GM23338 (cell line): Measurements from ENCODE around the gene FNDC3B. TPM values are rescaled to one million over a fixed set of nuclear protein-coding genes. Genes with fewer than 3 reads are reported as not detected.

Experiments used
- ATAC-seq: fragments of 200-7000 bp; cut with Tn5 transposase; 3 replicates; pipeline ENCODE4 v1.9.1; 2020
- DNase-seq: peaks from one replicate; pipeline ENCODE4 v3.0.0-alpha.2; 2015; ENCODE audit warnings: low spot score
- H2AFZ ChIP-seq: fragments of 200-600 bp; sonication (generic); 2 replicates; pipeline ENCODE4 v1.8.0; 2016; ENCODE audit warnings: antibody characterized with exemption, mild to moderate bottlenecking, moderate library complexity
- H3F3A ChIP-seq: fragments of 200-600 bp; sonication (generic); replicated peaks from 2 replicates; pipeline ENCODE4 v1.8.0; 2017; ENCODE audit warnings: antibody characterized with exemption, mixed run types, low read depth
- H3K27ac ChIP-seq: fragments of 200-600 bp; sonication (generic); 2 replicates; pipeline ENCODE4 v1.6.1; 2016; ENCODE audit warnings: low read depth
- H3K27me3 ChIP-seq: fragments of 200-600 bp; sonication (generic); 2 replicates; pipeline ENCODE4 v1.8.0; 2016; ENCODE audit warnings: mild to moderate bottlenecking, mixed run types, moderate library complexity; ENCODE audit not compliant: insufficient read depth
- H3K36me3 ChIP-seq: fragments of 200-600 bp; sonication (generic); 2 replicates; pipeline ENCODE4 v1.8.0; 2016; ENCODE audit warnings: mild to moderate bottlenecking; ENCODE audit not compliant: insufficient read depth
- H3K4me1 ChIP-seq: fragments of 200-600 bp; sonication (generic); 2 replicates; pipeline ENCODE4 v1.8.0; 2016; ENCODE audit warnings: mild to moderate bottlenecking, moderate library complexity; ENCODE audit not compliant: insufficient read depth
- H3K4me2 ChIP-seq: fragments of 200-600 bp; sonication (generic); 2 replicates; pipeline ENCODE4 v1.7.1; 2017; ENCODE audit warnings: mixed run types
- H3K4me3 ChIP-seq: fragments of 200-600 bp; sonication (generic); 2 replicates; pipeline ENCODE4 v1.6.1; 2016; ENCODE audit warnings: mixed run types
- H3K79me2 ChIP-seq: fragments of 200-600 bp; sonication (generic); replicated peaks from 2 replicates; pipeline ENCODE4 v1.8.0; 2017; ENCODE audit warnings: mild to moderate bottlenecking; ENCODE audit not compliant: insufficient read depth
- H3K9me2 ChIP-seq: fragments of 200-600 bp; sonication (generic); 2 replicates; pipeline ENCODE4 v1.8.0; 2017; ENCODE audit not compliant: insufficient read depth
- H4K20me1 ChIP-seq: fragments of 200-600 bp; sonication (generic); replicated peaks from 2 replicates; pipeline ENCODE4 v1.8.0; 2017; ENCODE audit warnings: mild to moderate bottlenecking; ENCODE audit not compliant: insufficient read depth
- H3K27ac Mint-ChIP-seq: 2 replicates; pipeline ENCODE4 v1.8.0; 2020; ENCODE audit warnings: inconsistent platforms, mild to moderate bottlenecking, moderate library complexity, mixed read lengths
- H3K27me3 Mint-ChIP-seq: 3 replicates; pipeline ENCODE4 v1.8.0; 2022; ENCODE audit warnings: low read depth, mild to moderate bottlenecking, moderate library complexity, mixed read lengths, inconsistent platforms; ENCODE audit not compliant: insufficient read depth, poor library complexity
- H3K36me3 Mint-ChIP-seq: 3 replicates; pipeline ENCODE4 v1.8.0; 2021; ENCODE audit warnings: low read depth, mild to moderate bottlenecking, inconsistent platforms, moderate library complexity, mixed read lengths
- H3K4me1 Mint-ChIP-seq: 3 replicates; pipeline ENCODE4 v1.8.0; 2020; ENCODE audit warnings: mild to moderate bottlenecking, inconsistent platforms, mixed read lengths
- H3K4me3 Mint-ChIP-seq: 3 replicates; pipeline ENCODE4 v1.8.0; 2021; ENCODE audit warnings: moderate library complexity, mild to moderate bottlenecking, inconsistent platforms, mixed read lengths
- H3K9me3 Mint-ChIP-seq: 3 replicates; pipeline ENCODE4 v1.8.0; 2020; ENCODE audit warnings: moderate library complexity, mild to moderate bottlenecking, inconsistent platforms, mixed read lengths
- CREB1 ChIP-seq: fragments of 250-450 bp; sonication (Bioruptor Pico); IDR thresholded peaks from 2 replicates; pipeline ENCODE4 v1.5.0; 2020; ENCODE audit warnings: low read depth, mild to moderate bottlenecking, moderate library complexity
- CTCF ChIP-seq, 2 experiments: fragments of 200-600 bp in 1 of 2; sonication (generic) in 1 of 2; conservative IDR thresholded peaks; 2 replicates each; pipeline versions ENCODE4 v1.5.1 to v1.6.1; 2016 to 2017; ENCODE audit warnings: antibody characterized with exemption in 2 of 2, low read depth in 2 of 2, mild to moderate bottlenecking in 2 of 2, moderate library complexity in 1 of 2
- ETS1 ChIP-seq: IDR thresholded peaks from 2 replicates; pipeline ENCODE4 v1.6.1; 2016; ENCODE audit warnings: antibody characterized with exemption
- EZH2 ChIP-seq: fragments of 200-600 bp; sonication (generic); IDR thresholded peaks from one replicate; pipeline ENCODE4 v1.8.0; 2017; ENCODE audit warnings: antibody characterized with exemption, mild to moderate bottlenecking, low read depth; ENCODE audit not compliant: unreplicated experiment
- EZH2phosphoT487 ChIP-seq: fragments of 200-600 bp; sonication (generic); IDR thresholded peaks from one replicate; pipeline ENCODE4 v1.8.1; 2018; ENCODE audit warnings: antibody characterized with exemption; ENCODE audit not compliant: unreplicated experiment
- JUNB ChIP-seq: IDR thresholded peaks from one replicate; pipeline ENCODE4 v1.6.1; 2016; ENCODE audit warnings: antibody characterized with exemption; ENCODE audit not compliant: unreplicated experiment
- NANOG ChIP-seq: IDR thresholded peaks from 2 replicates; pipeline ENCODE4 v1.6.1; 2016; ENCODE audit warnings: antibody characterized with exemption, borderline replicate concordance
- POLR2AphosphoS5 ChIP-seq: IDR thresholded peaks from 2 replicates; pipeline ENCODE4 v1.6.1; 2016; ENCODE audit warnings: antibody characterized with exemption, low read depth
- REST ChIP-seq: IDR thresholded peaks from one replicate; pipeline ENCODE4 v1.6.1; 2018; ENCODE audit warnings: antibody characterized with exemption; ENCODE audit not compliant: unreplicated experiment
- STAT1 ChIP-seq: IDR thresholded peaks from one replicate; pipeline ENCODE4 v1.6.1; 2016; ENCODE audit warnings: antibody characterized with exemption; ENCODE audit not compliant: unreplicated experiment
- ZNF114 ChIP-seq: fragments of 250-450 bp; sonication (Bioruptor Pico); IDR thresholded peaks from 2 replicates; pipeline ENCODE4 v1.5.0; 2020; ENCODE audit warnings: mild to moderate bottlenecking, moderate library complexity
- ZNF331 ChIP-seq: fragments of 250-450 bp; sonication (Bioruptor Pico); IDR thresholded peaks from 2 replicates; pipeline ENCODE4 v1.5.0; 2020; ENCODE audit warnings: low read depth, mild to moderate bottlenecking, moderate library complexity
- ZNF462 ChIP-seq: fragments of 250-450 bp; sonication (Bioruptor Pico); IDR thresholded peaks from 2 replicates; pipeline ENCODE4 v1.5.0; 2020; ENCODE audit warnings: mild to moderate bottlenecking, moderate library complexity
- polyA plus RNA-seq: library from polyadenylated mRNA; unstranded; fragments of >200 nt; fragmentation: Nextera tagmentation; extraction: Ambion mirVana; gene quantifications from 2 replicates; pipeline ENCODE4 v1.2.1, GENCODE V29; 2016
- total RNA-seq: library from RNA; depleted of rRNA; stranded (reverse); fragments of >200 nt; shearing (Covaris generic); gene quantifications from 2 replicates; pipeline ENCODE4 v1.2.3, GENCODE V29; 2014

FNDC3B gene
- total and polyA plus RNA-seq, 2 experiments from 2014 or later: 19.1 to 55.4 TPM

- H3K36me3 ChIP-seq: peaks cover 19% of the 10 kb centered on the region; the same call in 1 of the 2 replicates
- peaks cover 3% of the 10 kb centered on the region; the same call in 1 of the 2 replicates for H4K20me1 ChIP-seq
- no peak overlapping the region for H2AFZ ChIP-seq
- no peaks in the 10 kb centered on the region for H3K9me3 Mint-ChIP-seq
- H3K4me1 ChIP-seq: peaks cover 15% of the 10 kb centered on the region; the same call in 1 of the 2 replicates
- no peaks in the 10 kb centered on the region for H3K27me3 ChIP-seq
- no peak overlapping the region for H3K4me3 Mint-ChIP-seq
- H3K4me1 Mint-ChIP-seq: peaks cover 27% of the 10 kb centered on the region
- DNase-seq: no peak
- H3K27ac ChIP-seq: peak overlapping the region; percentile 67; the same call in 1 of the 2 replicates
- H3K4me3 ChIP-seq: no peak overlapping the region
- H3F3A ChIP-seq: no peaks in the 10 kb centered on the region
- no peak overlapping the region for H3K4me2 ChIP-seq
- no peak for ATAC-seq
- peaks cover 41% of the 10 kb centered on the region for H3K36me3 Mint-ChIP-seq
- TF ChIP-seq REST: no peak
- no peak for TF ChIP-seq EZH2
- no peak for TF ChIP-seq POLR2AphosphoS5
- no peak for TF ChIP-seq ZNF114 (CRISPR knock-in tag)
- no peak for TF ChIP-seq CTCF (conservative IDR thresholded peaks at IDR 0.05; ENCODE audit: low read depth in 2 of 2)
- TF ChIP-seq ZNF462 (CRISPR knock-in tag): no peak
- no peak for TF ChIP-seq CREB1 (CRISPR knock-in tag)
- no peak for TF ChIP-seq NANOG
- TF ChIP-seq JUNB: no peak
- TF ChIP-seq STAT1: no peak
- TF ChIP-seq EZH2phosphoT487: no peak
- no peak for TF ChIP-seq ZNF331
- TF ChIP-seq ETS1: no peak
- no peaks in the 10 kb centered on the region for H3K79me2 ChIP-seq
- no peaks in the 10 kb centered on the region for H3K9me2 ChIP-seq
- H3K27me3 Mint-ChIP-seq: peaks cover 3% of the 10 kb centered on the region
- H3K27ac Mint-ChIP-seq: peak overlapping the region; percentile 75; the same call in 1 of the 2 replicates
Observed at GRCh38 chr3:172309059-172309458, 269.7 kb downstream of the FNDC3B start.
